DND-41 (cell line): ENCODE results near the gene RGS3.

Experiments
- ATAC-seq: fragments of 200-7000 bp; cut with Tn5 transposase; 3 replicates; pipeline ENCODE4 v1.9.1; 2021; ENCODE audit warnings: low read depth; ENCODE audit not compliant: insufficient read depth
- DNase-seq: peaks from one replicate; pipeline ENCODE4 v3.0.0-alpha.2; 2020
- H2AFZ ChIP-seq: 2 replicates; pipeline ENCODE4 v1.6.0; 2012; ENCODE audit warnings: low read depth, low read length
- H3K27ac ChIP-seq: 2 replicates; pipeline ENCODE4 v1.5.1; 2012; ENCODE audit warnings: low read length, inconsistent platforms
- H3K27me3 ChIP-seq: fragments of 200-600 bp; sonication (generic); 2 replicates; pipeline ENCODE4 v1.6.0; 2012; ENCODE audit warnings: low read length, mild to moderate bottlenecking, inconsistent platforms; ENCODE audit not compliant: insufficient read depth, poor library complexity
- H3K36me3 ChIP-seq: 2 replicates; pipeline ENCODE4 v1.5.1; 2012; ENCODE audit warnings: low read length, inconsistent platforms; ENCODE audit not compliant: insufficient read depth
- H3K4me1 ChIP-seq: 2 replicates; pipeline ENCODE4 v1.5.1; 2012; ENCODE audit warnings: mild to moderate bottlenecking, low read length; ENCODE audit not compliant: insufficient read depth
- H3K4me2 ChIP-seq: 2 replicates; pipeline ENCODE4 v1.6.0; 2012; ENCODE audit warnings: mild to moderate bottlenecking, moderate library complexity, low read length, inconsistent platforms; ENCODE audit not compliant: insufficient read depth
- H3K4me3 ChIP-seq, 2 experiments: fragments of 200-600 bp in 1 of 2; shearing (Covaris generic) in 1 of 2; 2 replicates each; pipeline ENCODE4 v1.5.1; 2012 to 2016; ENCODE audit warnings: inconsistent platforms in 2 of 2, low read length in 2 of 2, mild to moderate bottlenecking in 2 of 2, low read depth in 1 of 2, moderate library complexity in 1 of 2
- H3K79me2 ChIP-seq: 2 replicates; pipeline ENCODE4 v1.6.0; 2012; ENCODE audit warnings: low read length, inconsistent platforms; ENCODE audit not compliant: insufficient read depth
- H3K9ac ChIP-seq: 2 replicates; pipeline ENCODE4 v1.6.0; 2012; ENCODE audit warnings: low read depth, mild to moderate bottlenecking, inconsistent platforms, low read length, moderate library complexity
- H3K9me3 ChIP-seq: 2 replicates; pipeline ENCODE4 v1.5.1; 2012; ENCODE audit warnings: low read length, moderate library complexity, mild to moderate bottlenecking, inconsistent platforms; ENCODE audit not compliant: insufficient read depth, severe bottlenecking
- H4K20me1 ChIP-seq: 2 replicates; pipeline ENCODE4 v1.6.0; 2012; ENCODE audit warnings: low read length; ENCODE audit not compliant: insufficient read depth
- EZH2 ChIP-seq: IDR thresholded peaks from 3 replicates; pipeline ENCODE4 v1.6.1; 2012; ENCODE audit warnings: borderline replicate concordance, low read depth, mild to moderate bottlenecking, moderate library complexity, low read length, inconsistent platforms; ENCODE audit not compliant: severe bottlenecking
- TF ChIP-seq, protein P1 (sequence below): IDR thresholded peaks from 2 replicates; pipeline ENCODE4 v1.5.1; 2012; ENCODE audit warnings: borderline replicate concordance, low read length, moderate library complexity, mild to moderate bottlenecking; ENCODE audit not compliant: poor library complexity, severe bottlenecking; ENCODE audit errors: extremely low read depth

The RGS3 gene

DNA sequence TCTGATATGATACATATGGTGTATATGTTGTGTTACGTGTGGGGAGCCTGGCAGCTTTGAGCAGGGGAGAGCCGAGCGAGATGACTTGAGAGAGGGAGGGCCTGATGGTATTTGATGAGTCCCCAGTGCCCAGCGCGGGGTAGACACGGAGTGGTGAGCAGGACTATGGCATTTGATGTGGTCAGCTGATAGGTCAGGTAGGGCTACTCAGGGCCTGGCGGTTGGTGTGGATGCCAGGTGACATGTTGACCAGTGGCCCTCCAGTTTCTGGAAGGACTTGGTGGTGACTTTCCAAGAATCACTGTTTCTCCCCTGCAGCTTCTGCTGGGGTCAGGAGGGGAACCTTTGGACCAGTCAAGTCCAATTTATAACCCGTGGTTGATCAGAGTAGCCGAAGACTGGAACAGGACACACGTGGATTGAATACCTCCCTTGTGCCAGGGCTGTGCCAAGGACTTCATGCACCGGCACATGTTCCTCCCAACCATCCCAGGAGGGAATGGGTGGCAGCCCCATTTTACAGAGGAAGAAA, 148.8 kb downstream of the RGS3 start:
- TF ChIP-seq EZH2, result no peak
- TF ChIP-seq, protein P1, sequence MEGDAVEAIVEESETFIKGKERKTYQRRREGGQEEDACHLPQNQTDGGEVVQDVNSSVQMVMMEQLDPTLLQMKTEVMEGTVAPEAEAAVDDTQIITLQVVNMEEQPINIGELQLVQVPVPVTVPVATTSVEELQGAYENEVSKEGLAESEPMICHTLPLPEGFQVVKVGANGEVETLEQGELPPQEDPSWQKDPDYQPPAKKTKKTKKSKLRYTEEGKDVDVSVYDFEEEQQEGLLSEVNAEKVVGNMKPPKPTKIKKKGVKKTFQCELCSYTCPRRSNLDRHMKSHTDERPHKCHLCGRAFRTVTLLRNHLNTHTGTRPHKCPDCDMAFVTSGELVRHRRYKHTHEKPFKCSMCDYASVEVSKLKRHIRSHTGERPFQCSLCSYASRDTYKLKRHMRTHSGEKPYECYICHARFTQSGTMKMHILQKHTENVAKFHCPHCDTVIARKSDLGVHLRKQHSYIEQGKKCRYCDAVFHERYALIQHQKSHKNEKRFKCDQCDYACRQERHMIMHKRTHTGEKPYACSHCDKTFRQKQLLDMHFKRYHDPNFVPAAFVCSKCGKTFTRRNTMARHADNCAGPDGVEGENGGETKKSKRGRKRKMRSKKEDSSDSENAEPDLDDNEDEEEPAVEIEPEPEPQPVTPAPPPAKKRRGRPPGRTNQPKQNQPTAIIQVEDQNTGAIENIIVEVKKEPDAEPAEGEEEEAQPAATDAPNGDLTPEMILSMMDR, result no peak
- Histone ChIP-seq H3K4me3 (no peak overlapping the region), H3K9ac (no peak overlapping the region), H3K4me2 (no peak overlapping the region), H3K27me3 (no peaks in the 10 kb centered on the region), H3K9me3 (no peaks in the 10 kb centered on the region), H3K27ac (no peak overlapping the region), H4K20me1 (no peaks in the 10 kb centered on the region), H3K4me1 (no peaks in the 10 kb centered on the region), H3K36me3 (no peaks in the 10 kb centered on the region), H3K79me2 (no peaks in the 10 kb centered on the region), H2AFZ (no peak overlapping the region)
- ATAC-seq (no peak), DNase-seq (no peak)

DNA sequence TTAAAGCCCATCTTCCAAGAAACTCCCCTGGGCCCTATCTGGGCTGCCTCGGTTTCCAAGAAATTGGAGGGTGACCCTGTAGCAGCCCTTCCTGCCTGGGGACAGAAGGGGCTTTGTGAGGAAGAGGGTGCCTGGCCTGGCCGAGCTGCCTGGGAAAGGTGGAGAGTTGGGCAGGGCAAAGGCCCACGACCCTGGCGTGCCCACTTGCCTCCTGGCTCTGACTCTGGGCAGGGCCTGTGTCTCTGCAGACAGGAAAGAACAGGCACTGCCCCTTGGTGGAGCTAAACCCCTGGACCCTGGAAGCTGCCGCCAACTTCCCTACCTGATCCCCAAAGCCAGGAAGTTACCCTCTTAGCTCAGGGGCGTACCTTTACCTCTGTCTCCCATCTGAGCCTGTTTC, 149.3 kb downstream of the RGS3 start:
- Histone ChIP-seq H3K9ac (no peak overlapping the region), H3K27me3 (no peaks in the 10 kb centered on the region), H2AFZ (no peak overlapping the region), H3K4me3 (no peak overlapping the region), H3K9me3 (no peaks in the 10 kb centered on the region), H3K4me1 (no peaks in the 10 kb centered on the region), H3K36me3 (no peaks in the 10 kb centered on the region), H3K27ac (no peak overlapping the region), H3K79me2 (no peaks in the 10 kb centered on the region), H3K4me2 (no peak overlapping the region), H4K20me1 (no peaks in the 10 kb centered on the region)
- ATAC-seq, result no peak
- TF ChIP-seq, protein P1, result no peak
- TF ChIP-seq EZH2, result no peak
- no peak for DNase-seq

DNA sequence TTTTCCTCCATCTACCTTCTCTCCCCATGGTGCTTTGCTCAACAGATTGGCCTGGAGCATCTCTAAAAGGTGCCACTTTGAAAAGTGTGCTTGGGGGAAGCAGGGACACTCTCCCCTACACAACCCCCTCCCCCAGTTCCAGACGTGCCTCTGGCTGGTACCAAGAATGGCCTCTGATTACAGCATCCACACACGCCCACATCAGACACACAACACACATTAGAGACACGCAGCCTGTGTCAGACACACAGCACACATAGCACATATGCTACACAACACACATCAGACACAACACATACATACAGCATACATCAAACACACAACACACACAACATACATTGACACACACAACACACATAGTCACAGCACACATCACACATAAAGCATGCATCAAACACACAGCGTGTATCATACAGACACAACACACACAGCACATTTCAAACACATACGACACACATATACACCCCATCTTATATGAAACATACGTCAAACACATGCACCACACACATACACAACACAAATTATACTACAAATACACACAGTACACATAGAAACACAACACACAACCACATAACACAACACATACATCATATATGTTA, 150.4 kb downstream of the RGS3 start:
- H3K4me1 ChIP-seq, result no peaks in the 10 kb centered on the region
- no peak overlapping the region for H3K4me2 ChIP-seq
- H3K27me3 ChIP-seq, result no peaks in the 10 kb centered on the region
- TF ChIP-seq, protein P1, result no peak
- TF ChIP-seq EZH2, result no peak
- no peak overlapping the region for H2AFZ ChIP-seq
- ATAC-seq (no peak), DNase-seq (no peak)
- no peak overlapping the region for H3K9ac ChIP-seq
- no peaks in the 10 kb centered on the region for H3K36me3 ChIP-seq
- no peak overlapping the region for H3K4me3 ChIP-seq
- no peaks in the 10 kb centered on the region for H3K79me2 ChIP-seq
- H4K20me1 ChIP-seq, result no peaks in the 10 kb centered on the region
- H3K9me3 ChIP-seq, result no peaks in the 10 kb centered on the region
- H3K27ac ChIP-seq, result no peak overlapping the region
